GM19372 (cell line): ENCODE measurements around the gene SNCA.

Experiments used
- ATAC-seq: cut with Tn5 transposase; IDR thresholded peaks from one replicate; pipeline ENCODE4 v1.9.1; 2021; ENCODE audit warnings: mild to moderate bottlenecking, low read depth, moderate library complexity; ENCODE audit not compliant: unreplicated experiment

Gene SNCA

GRCh38 chr4:89712827-89713226, 124.1 kb downstream of the SNCA start:
- ATAC-seq = no peak

GRCh38 chr4:89712141-89712540, 124.8 kb downstream of the SNCA start:
- ATAC-seq = no peak

GRCh38 chr4:89708903-89709421, 128.0 kb downstream of the SNCA start:
- ATAC-seq = no peak

- no peak for ATAC-seq
Measured at GRCh38 chr4:89707467-89707866, 129.5 kb downstream of the SNCA start.

GRCh38 chr4:89704651-89705395, 132.1 kb downstream of the SNCA start:
- no peak for ATAC-seq

- ATAC-seq = no peak
Measured at GRCh38 chr4:89703829-89704590, 133.0 kb downstream of the SNCA start.

- no peak for ATAC-seq
Measured at GRCh38 chr4:89700766-89701423, 136.1 kb downstream of the SNCA start.

- no peak for ATAC-seq
Measured at GRCh38 chr4:89685690-89686089, 151.3 kb downstream of the SNCA start.

GRCh38 chr4:89685277-89685676, 151.7 kb downstream of the SNCA start:
- no peak for ATAC-seq

GRCh38 chr4:89684536-89684935, 152.4 kb downstream of the SNCA start:
- ATAC-seq = no peak

- ATAC-seq = no peak
Measured at GRCh38 chr4:89682808-89683207, 154.2 kb downstream of the SNCA start.

- no peak for ATAC-seq
Measured at GRCh38 chr4:89681671-89682070, 155.3 kb downstream of the SNCA start.

GRCh38 chr4:89681219-89681618, 155.7 kb downstream of the SNCA start:
- ATAC-seq = no peak

GRCh38 chr4:89674876-89675459, 162.0 kb downstream of the SNCA start:
- no peak for ATAC-seq
